Measurements from ENCODE around the gene ALDH1A1.

GRCh38 chr9:72919246-72919945 is 33.5 kb downstream of the ALDH1A1 start:
- no peak for TF ChIP-seq POLR2A (IDR thresholded peaks at IDR 0.05)
- no peak for TF ChIP-seq CTCF (IDR thresholded peaks at IDR 0.05)
